NCI-H146 (cell line): ENCODE results near the gene CNN1.
A peak's percentile ranks its signal among the peaks of the same experiment; 100 is the strongest.
"Not testable (repeated sequence)": the region's sequence is repeated elsewhere in the genome, so short reads cannot be mapped to it uniquely, and the experiment has no call there.

Source experiments
- DNase-seq: peaks from one replicate; lab custom pipeline; 2025; lab: John Stamatoyannopoulos, UW

CNN1 gene

DNA sequence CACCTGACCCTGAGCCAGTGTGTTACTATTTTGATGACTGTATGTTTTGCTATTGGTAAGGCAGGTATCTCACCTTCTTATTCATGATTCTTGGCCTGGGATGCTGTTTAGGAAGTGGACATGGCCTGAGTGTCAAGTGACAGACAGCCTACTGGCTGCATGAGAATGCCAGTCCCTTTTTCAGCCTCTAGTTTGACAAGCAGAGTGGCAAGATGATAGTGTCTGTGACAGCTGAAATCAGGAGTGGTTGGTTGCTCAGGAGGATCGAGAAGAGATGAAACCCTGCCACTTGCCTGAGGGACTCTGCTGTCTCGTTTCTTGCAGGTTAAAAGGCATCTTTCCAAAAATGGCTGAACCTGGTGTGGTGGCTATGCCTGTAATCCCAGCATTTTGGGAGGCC, 27.5 kb downstream of the CNN1 start:
- DNase-seq, result no peak

DNA sequence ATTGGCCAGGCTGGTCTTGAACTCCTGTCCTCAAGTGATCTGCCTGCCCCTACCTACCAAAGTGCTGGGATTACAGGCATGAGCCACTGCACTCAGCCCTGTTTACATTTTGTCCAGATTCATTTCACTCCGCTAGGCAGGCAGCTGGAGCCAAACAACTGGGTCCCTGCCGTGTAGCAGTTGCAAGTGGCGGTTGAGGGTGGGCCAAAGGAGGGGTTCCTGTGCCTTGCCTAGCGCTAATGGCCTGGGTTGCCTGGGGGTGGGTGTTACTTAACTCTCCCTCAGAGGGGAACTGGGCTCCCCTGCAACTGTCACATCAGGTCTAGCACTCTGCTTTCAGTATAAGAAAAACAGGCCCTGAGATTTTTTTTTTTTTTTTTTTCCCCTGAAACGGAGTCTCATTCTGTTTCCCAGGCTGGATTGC, 31.4 kb downstream of the CNN1 start:
- peak; percentile 21 for DNase-seq

DNA sequence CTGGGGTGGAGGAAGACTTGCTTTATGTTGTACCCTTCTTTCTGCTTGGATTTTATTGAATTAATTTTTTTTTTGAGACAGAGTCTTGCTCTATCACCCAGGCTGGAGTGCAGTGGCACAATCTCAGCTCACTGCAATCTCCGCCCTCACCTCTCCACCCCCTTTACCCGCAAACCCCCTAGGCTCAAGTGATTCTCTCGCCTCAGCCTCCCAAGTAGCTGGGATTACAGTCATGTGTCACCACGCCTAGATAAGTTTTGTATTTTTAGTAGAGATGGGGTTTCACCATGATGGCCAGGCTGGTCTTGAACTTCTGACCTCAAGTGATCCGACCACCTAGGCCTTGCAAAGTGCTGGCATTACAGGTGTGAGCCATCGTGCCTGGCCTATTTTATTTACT, 34.7 kb downstream of the CNN1 start:
- not testable (repeated sequence) for DNase-seq

DNA sequence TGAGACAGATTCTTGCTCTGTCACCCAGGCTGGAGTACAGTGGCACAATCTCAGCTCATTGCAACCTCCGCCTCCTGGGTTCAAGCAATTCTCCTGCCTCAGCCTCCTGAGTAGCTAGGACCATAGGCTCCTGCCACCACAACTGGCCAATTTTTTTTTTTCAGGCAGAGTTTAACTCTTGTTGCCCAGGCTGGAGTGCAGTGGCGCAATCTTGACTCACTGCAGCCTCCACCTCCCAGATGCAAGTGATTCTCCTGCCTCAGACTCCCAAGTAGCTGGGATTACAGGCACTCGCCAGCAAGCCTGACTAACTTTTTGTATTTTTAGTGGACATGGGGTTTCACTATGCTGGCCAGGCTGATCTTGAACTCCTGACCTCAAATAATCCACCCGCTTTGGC, 35.1 kb downstream of the CNN1 start:
- not testable (repeated sequence) for DNase-seq

DNA sequence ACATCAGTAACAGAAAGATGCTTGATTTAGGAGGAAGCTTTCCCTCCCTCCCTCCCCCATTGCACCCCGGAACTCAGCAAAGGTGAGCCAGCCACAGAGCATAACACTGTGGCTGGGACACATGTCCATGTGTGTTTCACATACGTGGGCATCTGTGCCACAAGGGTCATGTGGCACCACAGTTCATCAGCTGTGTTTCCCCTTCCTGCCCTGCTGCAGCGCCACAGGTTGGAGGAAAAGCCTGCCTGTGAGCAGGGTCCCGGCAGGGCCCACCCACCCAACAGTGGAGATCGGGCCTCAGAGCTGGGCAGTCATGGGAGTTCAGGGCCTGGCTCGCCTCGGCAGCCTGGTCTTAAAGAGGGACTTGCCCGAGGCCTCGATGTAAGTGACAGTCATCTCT, 36.0 kb downstream of the CNN1 start:
- DNase-seq, result no peak

DNA sequence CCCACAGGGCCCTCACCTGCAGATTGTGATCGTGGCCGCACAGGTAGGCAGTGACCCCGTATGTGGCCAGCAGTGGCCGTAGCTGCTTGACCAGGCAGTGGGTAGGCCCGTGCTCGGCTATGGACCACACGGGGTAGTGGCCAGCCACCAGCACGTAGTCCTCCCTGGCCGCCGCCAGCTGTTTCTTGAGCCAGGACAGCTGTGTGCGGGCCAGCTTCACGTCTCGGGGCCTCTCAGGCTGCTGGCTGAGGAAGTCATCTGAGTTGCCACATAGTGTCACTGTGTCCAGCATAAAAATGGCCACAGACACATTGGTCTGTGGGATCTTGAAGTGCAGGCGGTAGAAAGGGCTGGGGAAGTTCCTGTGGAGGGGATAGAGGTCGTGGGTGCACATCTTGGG, 37.6 kb downstream of the CNN1 start:
- no peak for DNase-seq

DNA sequence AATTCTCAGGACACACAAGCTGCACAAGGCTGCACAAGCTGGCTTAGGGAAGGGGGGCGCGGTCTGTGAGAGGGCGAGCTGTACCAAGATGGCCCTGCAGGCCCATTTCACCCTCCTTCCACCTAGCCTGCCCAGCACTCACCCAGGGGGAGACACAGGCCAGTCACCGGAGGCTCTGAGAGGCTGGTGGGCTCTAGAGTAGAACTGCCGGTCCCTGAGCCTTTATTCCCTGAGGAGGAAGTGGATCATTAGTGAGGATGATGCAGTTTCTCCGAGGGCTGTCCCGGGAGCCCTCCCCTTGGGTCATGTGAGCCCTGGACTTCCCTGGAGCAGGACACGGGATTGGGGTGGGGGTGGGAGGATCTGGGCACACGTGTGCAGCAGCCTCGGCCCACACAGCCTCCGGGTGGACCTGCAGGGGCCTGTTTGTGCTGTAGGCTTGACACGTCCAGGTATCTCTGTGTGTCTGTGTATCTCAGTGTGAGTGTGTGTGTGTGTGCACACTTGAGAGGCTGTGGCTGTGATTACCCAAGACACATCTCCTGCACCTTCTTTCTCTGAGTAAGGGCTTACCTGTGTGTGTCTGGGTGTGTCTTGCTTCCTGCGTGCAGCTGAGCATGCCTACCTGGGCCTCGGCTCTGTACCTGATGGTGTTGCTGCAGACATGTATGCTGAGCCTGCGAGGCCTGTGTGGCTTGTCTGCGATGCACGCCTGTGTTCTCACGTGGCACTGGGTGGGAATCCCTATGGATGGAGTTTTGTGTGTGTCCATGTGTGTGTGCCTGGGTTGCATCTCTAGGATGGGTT, 39.0 kb downstream of the CNN1 start, which contains the start of gene ACP5:
ACP5 (minus strand) TSS at position 195 of the 807 bp plus-strand sequence. CDS start 328 bp downstream, outside the sequence.
- no peak for DNase-seq

DNA sequence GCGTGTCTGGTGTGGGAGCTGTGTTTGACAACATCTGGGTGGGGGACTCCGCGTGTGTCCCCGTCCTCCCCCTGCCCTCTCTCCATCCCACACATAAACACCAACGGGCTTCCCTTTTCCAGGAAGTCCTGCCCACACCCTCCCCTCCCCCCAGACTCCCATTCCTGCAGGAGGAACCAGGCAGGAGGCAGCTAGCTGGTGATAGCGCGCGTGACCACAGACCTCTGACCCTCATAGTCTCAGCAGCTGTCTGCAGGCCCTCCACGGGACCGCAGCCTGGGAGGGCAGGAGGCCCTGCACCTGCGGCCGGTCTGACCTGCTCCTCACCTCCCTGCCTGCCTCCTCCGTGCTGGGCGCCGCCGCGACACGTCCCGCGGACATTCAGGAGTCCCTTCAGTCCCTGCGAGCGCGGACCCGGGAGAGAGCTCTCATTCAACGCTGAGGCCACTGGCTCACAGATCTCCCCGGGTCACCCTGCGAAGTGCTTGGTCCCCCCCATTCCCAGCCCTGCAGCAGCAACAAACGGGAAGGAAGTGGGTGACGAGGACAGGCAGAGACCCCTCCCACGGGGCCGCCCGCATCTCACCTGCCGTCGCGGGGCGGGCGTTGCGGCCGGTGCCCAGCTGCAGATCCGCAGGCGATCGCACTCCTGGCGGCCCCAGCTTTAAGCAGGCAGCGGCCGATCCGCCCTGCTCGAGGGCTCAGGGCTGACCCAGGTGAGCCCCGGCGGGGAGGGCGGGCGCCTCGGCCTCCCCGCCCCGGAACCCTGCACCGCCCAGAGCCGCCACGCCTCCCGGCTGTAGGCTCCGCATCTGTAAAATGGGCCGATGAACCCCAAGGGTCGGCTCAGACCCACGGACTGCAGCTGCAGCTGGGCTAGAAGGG, 39.8 kb downstream of the CNN1 start:
- DNase-seq, result peak; percentile 70

DNA sequence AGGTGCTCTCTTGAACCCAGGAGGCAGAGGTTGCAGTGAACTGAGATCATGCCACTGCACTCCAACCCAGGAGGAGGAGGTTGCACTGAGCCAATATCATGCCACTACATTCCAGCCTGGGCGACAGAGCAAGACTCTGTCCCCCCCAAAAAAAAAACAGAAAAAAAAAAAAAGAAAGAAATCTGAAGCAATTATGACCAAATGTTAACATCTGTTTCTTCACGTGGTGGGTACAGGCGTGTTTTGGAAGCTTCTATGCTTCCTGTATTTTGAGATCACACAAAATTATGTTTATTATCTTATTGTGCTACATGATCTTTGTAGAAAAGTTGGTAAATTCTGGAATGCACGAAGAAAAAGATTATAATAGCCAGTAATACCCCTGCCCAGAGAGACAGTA, 41.5 kb downstream of the CNN1 start:
- DNase-seq, result no peak

DNA sequence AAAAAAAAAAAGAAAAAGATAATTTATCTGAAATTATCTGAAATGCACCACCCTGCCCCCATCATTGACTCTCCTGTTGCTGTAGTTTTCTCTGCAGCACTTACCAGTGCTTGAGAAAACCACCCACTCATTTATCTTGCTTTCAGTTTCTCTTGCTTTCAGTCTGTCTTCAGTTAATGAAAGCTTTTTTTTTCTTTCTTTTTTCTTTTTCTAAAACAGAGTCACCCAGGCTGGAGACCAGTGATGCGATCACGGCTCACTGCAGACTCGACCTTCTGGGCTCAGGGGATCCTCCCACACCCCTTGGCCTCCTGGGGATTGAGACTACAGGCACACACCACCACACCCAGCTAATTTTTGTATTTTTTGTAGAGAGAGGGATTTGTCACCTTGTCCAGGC, 43.1 kb downstream of the CNN1 start:
- no peak for DNase-seq

DNA sequence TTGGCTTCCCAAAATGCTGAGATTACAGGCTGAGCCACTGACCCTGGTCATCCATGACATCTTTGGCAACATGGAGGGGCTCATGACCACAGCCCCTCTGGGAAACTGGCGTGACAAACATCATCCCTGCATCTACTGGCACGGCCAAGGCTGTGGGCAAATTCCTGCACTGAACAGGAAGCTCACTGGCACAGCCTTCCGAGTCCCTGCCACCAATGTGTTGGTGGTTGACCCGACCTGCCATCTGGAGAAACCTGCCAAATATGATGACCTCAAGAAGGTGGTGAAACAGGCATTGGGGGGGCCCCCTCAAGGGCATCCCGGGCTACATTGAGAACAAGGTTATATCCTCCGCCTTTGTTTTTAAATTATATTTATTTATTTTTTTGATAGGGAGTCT, 47.7 kb downstream of the CNN1 start:
- DNase-seq, result no peak

DNA sequence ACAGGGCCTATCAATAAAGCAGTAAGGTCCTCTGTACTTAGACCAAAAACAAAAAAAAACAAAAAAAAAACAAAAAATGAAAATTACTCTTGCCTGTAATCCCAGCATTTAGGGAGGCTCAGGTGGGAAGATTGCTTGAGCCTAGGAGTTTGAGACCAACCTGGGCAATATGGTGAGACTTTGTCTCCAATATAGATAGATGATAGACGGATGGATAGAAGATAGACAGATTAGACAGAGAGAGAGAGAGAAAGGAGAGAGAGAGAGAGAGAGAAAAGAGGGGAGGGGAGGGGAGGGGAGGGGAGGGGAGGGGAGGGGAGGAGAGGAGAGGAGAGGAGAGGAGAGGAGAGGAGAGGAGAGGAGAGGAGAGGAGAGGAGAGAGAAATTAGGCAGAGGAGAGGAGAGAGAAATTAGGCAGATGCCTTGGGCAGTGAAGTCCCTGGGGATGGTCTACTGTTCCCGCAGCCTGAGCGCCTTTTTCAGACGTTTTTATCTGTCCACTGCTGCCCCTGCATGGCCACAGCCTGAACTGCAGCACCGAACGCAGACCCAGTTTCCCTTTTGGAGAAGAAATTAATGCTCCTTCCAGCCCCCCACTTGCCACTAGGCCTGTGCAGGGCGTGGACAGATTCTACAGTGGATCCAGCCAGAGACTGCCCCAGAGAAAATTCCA, 48.8 kb downstream of the CNN1 start:
- DNase-seq, result peak; percentile 70

DNA sequence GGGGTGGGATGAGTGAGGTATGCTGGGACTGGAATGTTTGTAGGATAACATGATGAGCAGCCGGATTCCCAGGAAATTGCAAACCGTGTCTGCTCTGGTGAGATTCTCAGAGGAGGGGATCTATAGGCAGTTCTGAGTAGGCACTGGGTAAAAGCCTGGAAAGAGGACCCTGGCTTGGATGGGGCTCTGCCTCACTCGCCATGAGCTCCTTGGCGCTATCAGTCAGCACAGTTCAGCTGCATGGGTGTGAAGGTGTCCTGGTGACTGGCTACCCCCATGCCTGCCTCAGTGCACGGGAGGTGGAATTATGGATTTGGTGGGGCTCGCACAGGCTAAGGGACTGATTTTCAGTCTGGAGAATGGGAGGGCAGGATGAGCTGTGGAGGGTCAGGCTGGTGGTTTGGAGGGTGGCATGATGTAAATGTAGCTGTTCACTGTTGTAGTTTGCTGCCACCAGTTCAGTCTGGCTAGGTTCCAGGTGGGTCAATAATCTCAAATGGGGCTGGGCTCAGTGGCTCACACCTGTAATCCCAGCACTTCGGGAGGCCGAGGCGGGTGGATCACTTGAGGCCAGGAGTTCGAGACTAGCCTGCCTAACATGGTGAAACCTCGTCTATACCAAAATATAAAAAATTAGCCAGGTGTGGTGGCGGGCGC, 49.5 kb downstream of the CNN1 start:
- peak; percentile 56 for DNase-seq

DNA sequence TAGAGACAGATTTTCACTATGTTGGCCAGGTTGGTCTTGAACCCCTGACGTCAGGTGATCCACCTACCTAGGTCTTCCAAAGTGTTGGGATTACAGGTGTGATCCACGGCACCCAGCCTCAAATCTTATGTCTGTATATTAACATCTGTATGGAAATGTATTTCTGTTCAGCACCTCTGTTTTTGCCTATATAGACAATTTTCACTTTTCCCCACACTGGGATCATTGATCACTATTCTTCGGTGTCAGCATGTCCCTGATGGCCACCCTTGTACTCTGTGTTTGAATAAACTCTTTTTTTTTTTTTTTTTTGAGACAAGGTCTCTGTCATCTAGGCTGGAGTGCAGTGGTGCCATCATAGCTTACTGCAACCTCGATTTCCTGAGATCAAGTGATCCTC, 55.4 kb downstream of the CNN1 start:
- DNase-seq, result no peak

DNA sequence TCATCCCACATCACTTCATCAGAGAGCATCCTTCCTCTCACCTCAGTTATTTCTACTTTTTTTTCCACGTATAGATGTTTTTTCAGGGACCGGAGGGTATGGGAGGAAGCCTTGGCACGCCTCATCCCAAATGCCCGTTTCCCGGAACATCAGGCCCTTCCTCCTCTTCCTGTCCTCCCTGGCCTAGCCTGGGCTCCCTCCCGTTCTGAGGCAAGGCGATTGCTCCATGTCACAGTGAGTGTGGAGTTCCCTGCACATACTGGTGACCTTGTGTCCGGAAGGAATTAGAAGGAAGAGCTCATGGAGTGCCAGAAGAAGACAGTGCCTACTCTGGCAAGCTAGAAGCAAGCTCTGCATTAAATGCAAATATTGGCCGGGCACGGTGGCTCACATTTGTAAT, 57.5 kb downstream of the CNN1 start:
- no peak for DNase-seq

DNA sequence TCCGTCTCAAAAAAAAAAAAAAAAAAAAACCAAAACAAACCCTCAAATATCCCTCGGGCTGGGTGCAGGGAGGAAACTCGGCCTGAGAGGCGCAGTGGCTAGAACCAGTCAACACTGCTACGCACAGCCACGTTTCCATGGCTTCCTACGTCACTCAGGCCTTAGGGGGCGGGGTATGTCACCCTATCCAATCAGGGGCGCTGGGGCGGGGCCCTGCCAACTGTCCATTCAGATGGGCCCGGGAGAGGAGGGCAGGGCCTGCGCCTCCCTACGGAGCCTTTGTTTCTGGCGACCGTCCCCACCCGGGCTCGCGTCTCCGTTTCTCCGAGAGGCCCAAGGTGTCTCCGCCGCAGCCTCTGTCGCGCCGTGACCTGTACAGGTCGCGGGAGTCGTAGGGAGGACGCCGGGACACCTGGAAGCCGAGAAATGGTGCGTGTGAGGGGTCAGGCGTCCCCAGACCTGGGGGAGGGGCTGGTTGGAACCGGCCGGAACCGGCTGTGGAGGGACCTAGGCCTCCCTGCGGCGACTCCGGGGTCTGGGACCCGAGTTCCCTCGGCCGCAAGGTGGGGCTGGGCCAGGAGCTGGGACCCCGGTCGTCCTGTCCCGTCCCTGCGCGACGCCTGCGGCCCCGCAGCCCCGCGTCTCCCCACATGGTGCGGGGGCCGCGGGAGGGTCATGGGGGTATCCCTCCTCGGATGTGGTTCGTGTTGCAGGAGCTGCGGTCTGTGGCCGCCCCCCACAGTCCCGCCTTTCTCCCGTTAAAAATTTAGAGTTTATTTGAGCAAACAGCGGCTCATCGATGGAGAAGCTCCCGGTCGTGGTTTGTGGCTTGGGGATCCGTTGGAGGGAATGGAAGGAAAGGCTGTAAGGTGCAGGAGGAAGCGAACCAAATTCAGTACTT, 58.8 kb downstream of the CNN1 start, which contains the start of gene ZNF627:
ZNF627 (plus strand) TSS at position 282 of the 901 bp plus-strand sequence; CDS start at position 427, 145 bp downstream.
- DNase-seq, result peak; percentile 99

DNA sequence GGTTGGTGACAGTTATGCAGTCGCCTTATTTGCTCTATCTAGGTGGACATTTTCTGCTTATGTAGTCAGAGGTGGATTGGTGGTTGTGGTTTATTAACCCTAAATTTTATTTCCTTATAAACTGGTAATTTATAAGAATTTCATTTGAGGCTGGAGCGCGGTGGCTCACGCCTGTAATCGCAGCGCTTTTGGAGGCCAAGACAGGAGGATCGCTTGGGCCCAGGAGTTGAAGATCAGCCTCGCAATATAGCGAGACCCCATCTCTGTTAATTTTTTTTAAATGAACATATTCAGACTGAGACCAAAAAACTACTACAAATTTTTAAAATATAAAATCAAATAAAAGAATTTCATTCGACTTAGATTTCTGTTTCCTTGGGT, 59.4 kb downstream of the CNN1 start:
- no peak for DNase-seq

DNA sequence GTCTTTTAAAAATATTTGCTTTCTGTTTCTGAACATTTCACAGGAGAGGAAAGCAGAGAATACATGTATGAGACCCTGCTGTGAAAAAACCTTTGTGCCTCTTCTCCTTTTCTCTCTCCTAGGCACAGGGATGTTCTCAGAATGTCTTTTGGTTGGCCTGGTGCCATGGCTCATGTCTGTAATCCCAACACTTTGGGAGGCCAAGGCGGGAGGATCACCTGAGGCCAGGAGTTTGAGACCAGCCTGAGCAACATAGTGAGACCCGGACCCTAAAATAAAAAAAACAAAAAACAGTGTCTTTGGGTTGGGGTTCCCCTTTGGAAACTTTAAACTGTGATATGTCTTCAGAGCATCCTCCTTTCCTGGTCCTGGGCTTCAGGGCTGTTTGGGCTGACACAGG, 60.1 kb downstream of the CNN1 start:
- DNase-seq, result no peak

DNA sequence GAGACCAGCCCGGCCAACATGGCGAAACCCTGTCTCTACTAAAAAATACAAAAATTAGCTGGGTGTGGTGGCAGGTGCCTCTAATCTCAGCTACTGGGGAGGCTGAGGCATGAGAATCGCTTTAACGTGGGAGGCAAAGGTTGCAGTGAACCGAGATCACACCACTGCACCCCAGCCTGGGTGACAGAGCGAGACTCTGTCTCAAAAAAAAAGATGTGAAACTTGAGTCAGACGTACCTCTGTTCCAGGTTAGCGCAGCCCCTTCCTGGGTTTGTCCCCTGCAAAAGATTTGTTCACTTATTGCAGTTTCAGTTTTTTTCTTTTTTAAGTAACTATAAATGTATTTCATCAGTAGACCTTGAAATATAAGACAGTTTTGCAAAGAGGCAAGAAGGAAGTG, 61.1 kb downstream of the CNN1 start:
- DNase-seq, result not testable (repeated sequence)
